AG20443 (cell line): ENCODE measurements around the gene TECR.
A peak's percentile ranks its signal among the peaks of the same experiment; 100 is the strongest.

Experiments
- DNase-seq: peaks from one replicate; pipeline ENCODE4 v3.0.0; 2012; ENCODE audit warnings: low spot score, mixed read lengths

TECR gene

GRCh38 chr19:14510311-14511228 lies 18.8 kb upstream of the TECR start:
- peak; percentile 36 for DNase-seq

GRCh38 chr19:14511229-14511593 lies 18.2 kb upstream of the TECR start:
- DNase-seq: no peak

- DNase-seq: no peak
These were observed 16.9 kb upstream of the TECR start for GRCh38 chr19:14512406-14512961.

GRCh38 chr19:14514215-14514863 lies 15.1 kb upstream of the TECR start:
- no peak for DNase-seq

GRCh38 chr19:14515501-14516047 lies 13.8 kb upstream of the TECR start:
- no peak for DNase-seq

GRCh38 chr19:14516048-14516534 lies 13.3 kb upstream of the TECR start:
- no peak for DNase-seq

GRCh38 chr19:14516746-14517438 lies 12.5 kb upstream of the TECR start:
- DNase-seq: no peak

- DNase-seq: peak; percentile 55
These were observed 12.0 kb upstream of the TECR start for GRCh38 chr19:14517446-14517839.

- DNase-seq: peak; percentile 93
These were observed 11.4 kb upstream of the TECR start, which contains the start of gene DNAJB1 for GRCh38 chr19:14517840-14518505. Gene DNAJB1, minus strand, starts transcription at chr19:14518397. Its CDS starts 48 bp downstream, at chr19:14518349.

- DNase-seq: no peak
These were observed 10.0 kb upstream of the TECR start for GRCh38 chr19:14519245-14519859.

- DNase-seq: no peak
These were observed 9.5 kb upstream of the TECR start for GRCh38 chr19:14519860-14520407.

GRCh38 chr19:14520543-14520942 lies 8.9 kb upstream of the TECR start:
- no peak for DNase-seq

GRCh38 chr19:14525729-14526128 lies 3.7 kb upstream of the TECR start:
- no peak for DNase-seq

GRCh38 chr19:14526423-14526822 lies 3.0 kb upstream of the TECR start:
- DNase-seq: no peak

GRCh38 chr19:14528419-14529253 lies 758 bp upstream of the TECR start:
- DNase-seq: no peak

GRCh38 chr19:14530005-14530348 lies 583 bp downstream of the TECR start:
- peak; percentile 7 for DNase-seq

GRCh38 chr19:14530506-14530905 lies 1.1 kb downstream of the TECR start:
- DNase-seq: no peak

- DNase-seq: no peak
These were observed 4.1 kb downstream of the TECR start for GRCh38 chr19:14533450-14533849.

GRCh38 chr19:14536926-14537692 lies 7.7 kb downstream of the TECR start:
- DNase-seq: peak; percentile 55
